Measurements from ENCODE around the gene TLR7.

The TLR7 gene

GRCh38 chrX:12867685-12868084, 813 bp downstream of the TLR7 start:
- Histone ChIP-seq H3K4me1 (ENCODE audit: insufficient read depth, poor library complexity, severe bottlenecking) (no peaks in the 10 kb centered on the region), H3K9me3 (ENCODE audit: severe bottlenecking) (no peaks in the 10 kb centered on the region), H3K27me3 (ENCODE audit: insufficient read depth, poor library complexity, severe bottlenecking) (no peaks in the 10 kb centered on the region), H3K27ac (ENCODE audit: poor library complexity, severe bottlenecking) (no peak overlapping the region), H3K4me3 (ENCODE audit: severe bottlenecking) (no peak overlapping the region), H3K36me3 (ENCODE audit: low read depth) (no peaks in the 10 kb centered on the region)
- DNase-seq (ENCODE audit: low spot score) = no peak
- ATAC-seq (ENCODE audit: low read depth) = no peak
- TF ChIP-seq CTCF (IDR thresholded peaks at IDR 0.05; ENCODE audit: poor library complexity, severe bottlenecking) = no peak

DNA sequence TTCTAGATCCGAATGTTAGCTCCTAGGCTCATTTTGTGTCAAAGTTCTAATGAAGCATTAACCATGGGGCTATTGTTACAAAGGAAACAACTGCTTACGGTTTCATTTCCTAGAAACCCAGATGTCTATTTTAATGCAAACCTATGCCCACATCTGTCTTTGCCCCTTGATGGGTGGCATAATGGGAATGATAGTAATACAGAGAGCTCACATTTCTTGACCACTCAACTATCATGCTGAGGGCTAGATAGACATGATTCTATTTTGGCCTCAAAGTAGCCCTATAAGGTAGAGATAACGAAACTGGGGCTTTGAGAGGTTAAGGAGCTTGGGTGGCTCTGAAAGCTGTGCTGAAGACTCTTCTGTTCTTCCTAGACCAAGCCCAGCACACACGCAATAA, 1.9 kb downstream of the TLR7 start:
- DNase-seq (ENCODE audit: low spot score) (no peak), ATAC-seq (ENCODE audit: low read depth) (no peak)
- H3K36me3 ChIP-seq (ENCODE audit: low read depth) = no peaks in the 10 kb centered on the region
- H3K9me3 ChIP-seq (ENCODE audit: severe bottlenecking) = no peaks in the 10 kb centered on the region
- no peak overlapping the region for H3K27ac ChIP-seq (ENCODE audit: poor library complexity, severe bottlenecking)
- H3K4me3 ChIP-seq (ENCODE audit: severe bottlenecking) = no peak overlapping the region
- H3K27me3 ChIP-seq (ENCODE audit: insufficient read depth, poor library complexity, severe bottlenecking) = no peaks in the 10 kb centered on the region
- no peak for TF ChIP-seq CTCF (IDR thresholded peaks at IDR 0.05; ENCODE audit: poor library complexity, severe bottlenecking)
- H3K4me1 ChIP-seq (ENCODE audit: insufficient read depth, poor library complexity, severe bottlenecking) = no peaks in the 10 kb centered on the region

DNA sequence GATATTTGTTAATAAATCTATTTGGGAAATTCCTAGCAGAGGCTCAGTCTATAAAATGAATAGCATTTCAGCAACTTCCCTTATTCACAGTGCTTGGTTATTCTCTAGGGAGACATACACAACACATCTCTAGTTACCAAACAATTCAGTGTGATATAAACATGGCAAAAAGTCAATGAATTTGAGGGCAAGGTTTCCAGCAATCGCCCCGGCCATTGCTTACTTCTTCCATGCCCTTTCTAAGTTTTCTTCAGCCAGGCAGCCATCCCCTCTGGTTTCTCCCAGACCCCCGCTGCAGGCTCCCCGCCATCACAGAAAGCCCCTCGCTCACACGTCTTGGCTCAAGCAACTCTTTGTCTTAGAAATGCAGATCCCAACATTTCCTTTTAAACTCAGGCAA, 4.4 kb downstream of the TLR7 start:
- Histone ChIP-seq H3K36me3 (ENCODE audit: low read depth) (no peaks in the 10 kb centered on the region), H3K4me3 (ENCODE audit: severe bottlenecking) (no peak overlapping the region), H3K9me3 (ENCODE audit: severe bottlenecking) (no peaks in the 10 kb centered on the region), H3K4me1 (ENCODE audit: insufficient read depth, poor library complexity, severe bottlenecking) (no peaks in the 10 kb centered on the region), H3K27ac (ENCODE audit: poor library complexity, severe bottlenecking) (no peak overlapping the region), H3K27me3 (ENCODE audit: insufficient read depth, poor library complexity, severe bottlenecking) (no peaks in the 10 kb centered on the region)
- TF ChIP-seq CTCF (IDR thresholded peaks at IDR 0.05; ENCODE audit: poor library complexity, severe bottlenecking) = no peak
- ATAC-seq (ENCODE audit: low read depth) (no peak), DNase-seq (ENCODE audit: low spot score) (no peak)

- ATAC-seq (ENCODE audit: low read depth) (no peak), DNase-seq (ENCODE audit: low spot score) (no peak)
- H3K9me3 ChIP-seq (ENCODE audit: severe bottlenecking) = no peaks in the 10 kb centered on the region
- TF ChIP-seq CTCF (IDR thresholded peaks at IDR 0.05; ENCODE audit: poor library complexity, severe bottlenecking) = no peak
- no peaks in the 10 kb centered on the region for H3K36me3 ChIP-seq (ENCODE audit: low read depth)
- no peak overlapping the region for H3K4me3 ChIP-seq (ENCODE audit: severe bottlenecking)
- no peaks in the 10 kb centered on the region for H3K4me1 ChIP-seq (ENCODE audit: insufficient read depth, poor library complexity, severe bottlenecking)
- H3K27ac ChIP-seq (ENCODE audit: poor library complexity, severe bottlenecking) = no peak overlapping the region
- H3K27me3 ChIP-seq (ENCODE audit: insufficient read depth, poor library complexity, severe bottlenecking) = no peaks in the 10 kb centered on the region
Measured at GRCh38 chrX:12872741-12873140, 5.9 kb downstream of the TLR7 start.

DNA sequence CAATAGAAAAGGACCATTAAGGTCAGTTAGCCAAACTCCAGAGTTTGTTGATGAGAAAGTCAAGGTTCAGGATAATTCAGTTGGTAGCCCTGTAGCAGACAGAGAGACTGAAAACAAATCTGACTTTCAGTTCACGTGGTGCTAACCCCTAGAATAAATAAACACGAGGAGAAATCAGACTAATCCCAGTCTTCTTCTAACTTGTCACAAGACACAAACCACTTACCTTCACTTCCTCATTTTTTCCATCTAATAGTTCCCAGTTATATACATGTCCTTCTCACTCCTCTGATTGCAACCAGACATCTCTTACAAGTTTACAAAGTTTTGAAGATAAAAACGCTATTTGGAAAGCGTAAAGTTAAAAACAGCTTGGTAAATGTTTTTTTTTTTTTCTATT, 7.7 kb downstream of the TLR7 start:
- no peak for TF ChIP-seq CTCF (IDR thresholded peaks at IDR 0.05; ENCODE audit: poor library complexity, severe bottlenecking)
- Histone ChIP-seq H3K9me3 (ENCODE audit: severe bottlenecking) (no peaks in the 10 kb centered on the region), H3K36me3 (ENCODE audit: low read depth) (no peaks in the 10 kb centered on the region), H3K27me3 (ENCODE audit: insufficient read depth, poor library complexity, severe bottlenecking) (no peaks in the 10 kb centered on the region), H3K27ac (ENCODE audit: poor library complexity, severe bottlenecking) (no peak overlapping the region), H3K4me1 (ENCODE audit: insufficient read depth, poor library complexity, severe bottlenecking) (no peaks in the 10 kb centered on the region), H3K4me3 (ENCODE audit: severe bottlenecking) (no peak overlapping the region)
- DNase-seq (ENCODE audit: low spot score) = no peak
- no peak for ATAC-seq (ENCODE audit: low read depth)
